Activated CD8-positive, alpha-beta memory T cell treated with anti-CD3 and anti-CD28 coated beads, Interleukin-2, amount 50 U/mL, for 24 hours (primary cell): Measurements from ENCODE around the gene RBMS2.

ENCODE experiments used
- DNase-seq: peaks from one replicate; pipeline ENCODE4 v3.0.0-alpha.2; 2020; ENCODE audit errors: extremely low read depth

RBMS2 gene

GRCh38 chr12:56581418-56582145 lies 60.0 kb downstream of the RBMS2 start:
- peak; percentile 12 for DNase-seq

- no peak for DNase-seq
These were observed 63.5 kb downstream of the RBMS2 start for GRCh38 chr12:56585098-56585497.

DNA sequence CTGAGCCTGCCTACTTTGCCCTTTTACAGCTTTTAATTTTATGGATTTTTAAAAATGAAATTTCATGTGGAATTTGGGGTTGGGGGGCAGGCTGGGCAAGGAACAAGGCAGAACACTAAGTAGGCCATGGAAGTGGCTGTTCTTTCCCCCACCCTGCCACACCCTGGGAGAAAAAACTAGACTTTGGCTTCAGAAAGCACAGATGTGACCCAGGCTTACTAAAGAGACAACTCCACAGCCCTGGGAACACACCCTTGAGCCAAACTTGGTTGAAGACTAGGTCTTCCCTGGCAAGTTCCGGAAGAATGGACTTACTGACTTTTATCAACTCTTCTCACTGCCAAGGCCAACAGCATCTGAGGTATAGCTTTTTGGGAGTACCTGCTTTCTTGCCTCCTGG lies 68.2 kb downstream of the RBMS2 start:
- DNase-seq = no peak

GRCh38 chr12:56590237-56590830 lies 68.7 kb downstream of the RBMS2 start:
- DNase-seq = no peak

- DNase-seq = no peak
These were observed 69.5 kb downstream of the RBMS2 start for GRCh38 chr12:56591126-56591525.

GRCh38 chr12:56591961-56592360 lies 70.3 kb downstream of the RBMS2 start:
- DNase-seq = no peak

DNA sequence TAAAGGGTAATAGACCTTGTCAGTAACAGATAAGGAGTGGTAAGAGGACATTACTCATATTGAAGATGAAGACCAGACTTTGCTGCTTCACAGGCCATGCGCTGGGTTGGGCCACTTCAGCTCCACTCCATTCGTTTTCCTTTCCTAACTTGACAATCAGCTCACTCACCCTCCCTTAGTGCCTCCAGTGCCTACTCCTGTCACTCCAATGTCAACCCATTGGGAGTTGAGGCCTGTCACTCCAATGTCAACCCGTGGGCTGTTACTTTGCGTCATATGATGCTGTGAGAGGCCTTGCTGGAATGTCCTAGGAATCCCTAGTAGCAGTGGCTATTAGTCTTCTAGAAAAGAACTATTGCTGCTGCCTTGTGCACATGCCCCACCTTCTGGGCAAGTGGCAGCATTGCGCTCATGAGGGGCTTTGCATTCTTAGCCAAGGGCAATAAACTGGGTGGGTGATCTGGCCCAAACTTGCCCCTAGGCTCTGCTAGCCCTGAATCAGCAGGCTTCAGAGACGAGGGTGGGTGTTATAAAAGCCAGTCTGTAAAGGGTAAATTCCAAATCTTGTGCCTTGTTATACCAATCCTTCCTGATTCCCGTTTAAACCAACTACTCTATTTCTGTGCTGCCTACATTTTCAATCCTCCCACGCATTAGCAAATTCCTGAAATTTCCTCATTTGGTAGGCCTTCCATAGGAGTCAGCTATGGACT lies 72.4 kb downstream of the RBMS2 start:
- DNase-seq = peak; percentile 27

GRCh38 chr12:56596815-56597214 lies 75.2 kb downstream of the RBMS2 start:
- no peak for DNase-seq

DNA sequence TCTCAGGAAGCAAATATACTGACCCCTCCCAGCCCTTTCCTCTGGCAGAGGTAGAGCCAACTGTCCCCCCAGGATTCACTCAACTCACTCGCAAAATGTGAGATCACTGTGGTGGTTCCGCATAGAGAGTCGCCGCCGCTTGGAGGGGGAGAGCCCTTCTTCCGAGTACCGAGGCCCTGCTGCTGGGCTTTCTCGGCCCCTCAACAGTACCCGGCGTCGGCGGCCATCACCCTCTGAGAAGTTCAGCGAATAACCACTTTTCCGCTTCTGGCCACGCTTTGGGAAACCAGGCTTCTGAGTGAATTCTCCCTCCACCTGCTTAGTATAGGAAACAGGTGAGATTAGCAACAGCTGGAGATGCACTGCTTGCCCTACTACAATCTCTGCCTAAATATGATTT lies 77.4 kb downstream of the RBMS2 start:
- DNase-seq = no peak

- DNase-seq = no peak
These were observed 78.2 kb downstream of the RBMS2 start for GRCh38 chr12:56599797-56600196.

GRCh38 chr12:56600753-56601152 lies 79.1 kb downstream of the RBMS2 start:
- DNase-seq = no peak

DNA sequence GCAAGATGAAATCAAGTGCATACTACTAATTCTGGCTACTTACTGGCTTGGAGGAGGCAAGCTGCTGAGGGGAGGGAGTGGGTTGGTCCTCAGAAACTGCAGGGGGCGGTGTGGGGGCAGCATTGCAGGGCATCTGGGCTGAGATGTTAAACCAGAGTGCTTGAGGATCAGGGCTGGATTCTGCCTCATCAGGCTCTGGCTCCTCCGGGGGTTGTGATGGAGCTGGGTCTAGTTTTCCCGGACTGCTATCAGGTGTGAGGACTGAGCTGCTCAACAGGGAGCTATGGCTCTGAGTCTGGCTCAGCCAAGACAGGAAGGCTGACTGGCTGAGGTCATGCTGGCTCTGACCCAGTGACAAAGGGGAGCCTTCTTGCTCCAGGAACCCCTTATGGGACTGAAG lies 79.9 kb downstream of the RBMS2 start:
- DNase-seq = no peak

GRCh38 chr12:56602239-56602638 lies 80.6 kb downstream of the RBMS2 start:
- no peak for DNase-seq

GRCh38 chr12:56604355-56604754 lies 82.7 kb downstream of the RBMS2 start:
- DNase-seq = no peak

DNA sequence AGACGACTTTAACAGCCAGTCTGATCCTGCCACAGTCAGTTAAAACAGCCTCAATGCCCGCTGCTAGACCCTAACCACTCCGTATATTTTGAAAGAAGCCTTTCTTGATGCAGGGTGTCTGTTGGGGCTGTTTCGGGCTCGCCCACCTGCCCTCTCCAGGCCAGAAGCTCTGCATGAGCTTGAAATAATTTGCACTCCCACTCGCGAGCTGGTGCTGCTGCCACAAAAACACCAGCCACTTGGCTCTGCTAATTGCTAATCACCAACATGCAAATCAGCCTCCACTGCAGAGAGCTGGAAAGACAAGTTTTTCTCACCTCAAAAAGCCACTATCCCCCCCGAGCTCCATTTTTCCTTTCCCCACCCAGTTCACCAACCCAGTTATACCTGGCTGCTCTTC lies 93.0 kb downstream of the RBMS2 start:
- no peak for DNase-seq

DNA sequence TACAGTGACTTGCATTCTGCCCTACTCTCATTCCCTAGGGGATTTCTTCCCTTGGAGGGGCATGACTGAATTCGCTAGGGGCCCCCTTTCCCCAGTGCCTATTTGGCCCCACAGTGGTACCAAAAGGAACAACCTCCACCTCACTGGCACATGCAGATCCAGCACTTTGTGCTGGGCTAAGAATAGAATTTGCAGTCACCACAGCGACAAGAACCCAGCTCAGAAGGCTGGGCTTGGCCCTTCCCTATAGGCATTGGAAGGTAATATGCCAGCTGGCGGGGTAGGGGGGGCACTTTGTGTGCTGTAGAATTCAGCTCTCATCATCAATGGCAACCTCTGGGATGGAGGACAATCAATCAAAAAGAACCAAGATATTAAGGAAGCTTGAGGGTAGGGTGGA lies 94.6 kb downstream of the RBMS2 start:
- DNase-seq = no peak

DNA sequence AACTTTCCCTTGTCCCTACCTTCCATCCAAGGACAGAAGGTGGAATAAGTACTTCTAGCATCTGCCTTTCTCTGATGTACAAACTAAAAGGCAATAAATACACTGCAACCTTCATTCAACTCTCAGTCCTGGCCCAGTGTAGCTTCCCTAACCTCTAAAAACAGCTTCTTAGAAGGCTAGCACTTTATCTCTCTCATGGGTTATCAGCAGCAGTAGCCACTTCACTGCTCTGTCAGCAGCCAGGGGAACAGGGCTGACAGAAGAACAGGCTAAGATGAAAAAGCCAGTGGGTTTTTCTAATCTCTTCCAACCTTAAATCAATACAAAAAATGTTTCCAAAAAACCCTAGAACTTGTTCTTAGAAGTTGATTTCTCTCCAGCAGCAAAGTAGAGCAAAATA lies 95.3 kb downstream of the RBMS2 start:
- no peak for DNase-seq

DNA sequence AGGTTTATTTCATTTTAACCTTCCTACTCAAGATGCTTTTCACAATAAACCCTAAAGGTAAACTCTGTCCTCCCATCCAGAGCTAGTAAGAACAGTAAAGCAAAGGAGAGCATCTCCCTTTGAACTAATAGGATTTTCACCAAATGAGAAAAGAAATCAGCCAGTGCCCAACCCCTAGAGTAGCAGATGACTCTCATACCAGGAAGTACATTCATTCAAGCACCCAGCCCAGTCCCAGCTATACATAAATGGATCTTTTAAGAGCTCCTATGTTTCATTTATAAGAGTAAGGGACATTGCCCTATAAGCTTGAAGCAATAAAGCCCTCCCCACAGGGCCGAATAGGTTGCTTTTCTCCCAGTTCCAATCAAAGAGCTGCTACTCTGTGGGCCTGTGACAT lies 100.9 kb downstream of the RBMS2 start:
- no peak for DNase-seq

- DNase-seq = no peak
These were observed 105.1 kb downstream of the RBMS2 start for GRCh38 chr12:56626701-56627100.

DNA sequence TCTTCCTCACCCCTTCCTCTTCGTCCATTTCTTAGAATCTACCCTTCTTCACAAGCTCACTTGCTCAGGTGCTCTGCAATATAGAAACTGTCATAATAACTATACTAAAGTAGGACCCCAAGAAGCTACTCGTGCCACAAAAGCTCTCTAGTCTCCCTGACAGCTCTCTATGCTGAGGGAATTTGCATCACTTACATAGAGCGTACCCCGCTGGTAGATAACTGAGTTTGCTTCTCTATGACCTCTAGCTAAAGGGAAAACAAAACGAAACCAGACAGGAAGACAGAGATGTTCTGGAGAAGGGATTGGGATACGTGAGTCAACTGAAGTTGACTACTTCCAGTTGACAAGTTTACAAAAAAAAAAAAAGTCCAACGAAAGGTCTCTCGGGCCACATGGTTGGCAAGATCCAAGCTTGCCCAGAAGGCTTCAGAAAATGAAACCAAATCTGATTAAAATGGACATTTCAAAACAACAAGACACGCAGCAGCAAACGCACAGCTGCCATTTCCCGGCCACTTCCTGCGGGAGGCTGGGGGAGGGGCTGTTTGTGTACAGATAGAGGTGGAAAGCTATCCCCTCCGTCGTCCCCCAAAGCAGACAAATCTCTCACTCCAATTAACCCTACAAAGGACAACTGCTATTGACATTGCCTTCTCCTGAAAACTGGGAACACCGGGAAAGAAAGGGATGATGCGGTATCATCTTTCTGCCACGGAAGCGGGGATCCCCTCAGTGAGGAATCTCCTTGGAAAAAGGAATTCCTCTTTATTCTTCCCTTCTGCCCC lies 107.2 kb downstream of the RBMS2 start:
- no peak for DNase-seq

- DNase-seq = no peak
These were observed 108.0 kb downstream of the RBMS2 start for GRCh38 chr12:56629459-56630179.

DNA sequence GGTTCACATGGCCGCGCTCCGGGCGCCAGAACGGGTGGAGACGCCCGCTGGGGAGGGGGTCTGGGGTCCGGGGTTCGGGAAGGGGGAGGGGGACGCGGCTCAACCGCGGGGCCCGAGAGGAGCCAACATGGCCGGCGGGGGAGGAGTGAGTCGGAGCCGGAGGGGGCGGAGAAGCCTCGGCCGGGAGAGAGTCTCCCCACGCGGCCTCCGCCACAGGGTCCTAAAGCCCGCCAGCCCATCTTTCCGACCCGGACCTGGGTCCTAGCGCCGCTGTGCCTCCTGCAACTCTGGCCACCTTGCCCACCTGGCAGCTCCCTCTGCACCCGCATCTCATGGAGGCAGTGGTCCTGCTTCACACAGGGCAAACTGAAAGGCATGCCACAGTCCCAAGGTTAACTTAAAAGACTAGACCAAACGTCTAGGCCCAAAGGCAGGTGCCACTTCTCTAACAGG lies 108.6 kb downstream of the RBMS2 start, which contains the start of gene BAZ2A:
Gene BAZ2A (minus strand): TSS at position 147 of the 453 bp plus-strand sequence. CDS start 12,796 bp downstream, outside the sequence.
- peak; percentile 60 for DNase-seq
